Lower leg skin (tissue), 4 donors: Measurements from ENCODE around the gene COQ9. TPM values are rescaled to one million over a fixed set of nuclear protein-coding genes. Genes with fewer than 3 reads are reported as not detected.

Experiments
- DNase-seq, 2 donors: peaks; one replicate each; pipeline ENCODE4 v3.0.0-alpha.2; 2019; ENCODE audit warnings: low spot score in 2 of 2
- H3K4me3 ChIP-seq: fragments of 200-600 bp; sonication (generic); 2 replicates; pipeline ENCODE4 v1.5.1; 2017; ENCODE audit warnings: mild to moderate bottlenecking, low read depth; ENCODE audit not compliant: poor library complexity, severe bottlenecking
- CTCF ChIP-seq, 3 donors: fragments of 450-650 bp; IDR thresholded peaks; one replicate each; pipeline ENCODE4 v1.5.1; 2016; ENCODE audit warnings: antibody characterized with exemption in 3 of 3, mild to moderate bottlenecking in 3 of 3, moderate library complexity in 2 of 3
- POLR2A ChIP-seq, 2 donors: fragments of 450-650 bp; IDR thresholded peaks; one replicate each; pipeline ENCODE4 v1.6.1; 2016 to 2017; ENCODE audit warnings: antibody characterized with exemption in 2 of 2, mild to moderate bottlenecking in 1 of 2, moderate library complexity in 1 of 2
- WGBS, 2 donors: methylation state at CpG; one replicate each; pipeline ENCODE4 v1.1.5; 2018; 5-methylcytosine and 5-hydroxymethylcytosine counted together
- intact Hi-C: fragments of 100-400 bp; cut with DNase I; formaldehyde crosslinking; loops from one replicate; pipeline ENCODE4 v1.15.0; 2023; ENCODE audit warnings: low total_unique reads
- total RNA-seq, 4 donors: library from RNA; depleted of rRNA; stranded (reverse); fragments of >200 nt; gene quantifications; one replicate each; pipeline ENCODE4 v1.1.0, GENCODE V29; 2016

COQ9 gene
- total RNA-seq, 4 donors from 2014 or later: 38.7 to 55.3 (median 52.2) TPM

- peak in 1 of 2 donors; percentile 80 for DNase-seq
- 1% methylated on average over 16 of the region's 16 CpGs for WGBS, 2 donors
- intact Hi-C loops: no loop called here
- peak overlapping the region; percentile 54 for H3K4me3 ChIP-seq
- TF ChIP-seq CTCF (IDR thresholded peaks at IDR 0.05): no peak
- TF ChIP-seq POLR2A (IDR thresholded peaks at IDR 0.05): no peak
These were observed 15.7 kb downstream of the COQ9 start for GRCh38 chr16:57462978-57463362.

GRCh38 chr16:57464523-57464922 is 17.2 kb downstream of the COQ9 start:
- 90 to 92% methylated on average over 2 of the region's 2 CpGs for WGBS, 2 donors
- H3K4me3 ChIP-seq: no peak overlapping the region
- no peak for TF ChIP-seq CTCF (IDR thresholded peaks at IDR 0.05)
- peak in 1 of 2 donors; percentile 10 for DNase-seq
- intact Hi-C loops: no loop called here

GRCh38 chr16:57468346-57468745 is 21.1 kb downstream of the COQ9 start:
- no peak overlapping the region for H3K4me3 ChIP-seq
- WGBS, 2 donors: 86 to 93% methylated on average over 2 of the region's 2 CpGs
- intact Hi-C loops: no loop called here
- DNase-seq: no peak
- no peak for TF ChIP-seq POLR2A (IDR thresholded peaks at IDR 0.05)
- TF ChIP-seq CTCF (IDR thresholded peaks at IDR 0.05): no peak

GRCh38 chr16:57469046-57469445 is 21.8 kb downstream of the COQ9 start:
- peak in 1 of 2 donors; percentile 49 for DNase-seq
- H3K4me3 ChIP-seq: no peak overlapping the region
- TF ChIP-seq CTCF (IDR thresholded peaks at IDR 0.05) (no peak), POLR2A (IDR thresholded peaks at IDR 0.05) (no peak)
- intact Hi-C loops: no loop called here
- 80 to 84% methylated on average over 11 of the region's 11 CpGs for WGBS, 2 donors

- intact Hi-C loops: no loop called here
- 58 to 61% methylated on average over 9 of the region's 9 CpGs for WGBS, 2 donors
- DNase-seq: peak in 1 of 2 donors; percentile 62
- no peak overlapping the region for H3K4me3 ChIP-seq
- TF ChIP-seq POLR2A (IDR thresholded peaks at IDR 0.05): no peak
- no peak for TF ChIP-seq CTCF (IDR thresholded peaks at IDR 0.05)
These were observed 22.7 kb downstream of the COQ9 start for GRCh38 chr16:57469917-57470470.

- no peak for TF ChIP-seq CTCF (IDR thresholded peaks at IDR 0.05)
- no peak for TF ChIP-seq POLR2A (IDR thresholded peaks at IDR 0.05)
- peak in 1 of 2 donors; percentile 88 for DNase-seq
- intact Hi-C loops: no loop called here
These were observed 23.4 kb downstream of the COQ9 start for GRCh38 chr16:57470711-57471110.

More at GRCh38 chr16:57470711-57471110, 23.4 kb downstream of the COQ9 start:
- WGBS, 2 donors: 24 to 35% methylated on average over 6 of the region's 6 CpGs
- no peak overlapping the region for H3K4me3 ChIP-seq
